IPS DF 6.9 (cell line): ENCODE measurements around the gene OSBP2.
A peak's percentile ranks its signal among the peaks of the same experiment; 100 is the strongest.

Source experiments
- DNase-seq: peaks from one replicate; pipeline ENCODE4 v3.0.0-alpha.2; 2013; ENCODE audit warnings: low read depth, low spot score
- H3K27ac ChIP-seq: one replicate; pipeline ENCODE4 v1.5.1; 2013; ENCODE audit warnings: low read length, control low read depth
- H3K27me3 ChIP-seq: 2 replicates; pipeline ENCODE4 v1.6.1; 2013; ENCODE audit warnings: mild to moderate bottlenecking, low read length; ENCODE audit not compliant: control insufficient read depth, insufficient read depth
- H3K36me3 ChIP-seq: 2 replicates; pipeline ENCODE4 v1.6.1; 2013; ENCODE audit warnings: low read length; ENCODE audit not compliant: control insufficient read depth, insufficient read depth
- H3K4me1 ChIP-seq: 2 replicates; pipeline ENCODE4 v1.6.1; 2013; ENCODE audit warnings: low read length; ENCODE audit not compliant: control insufficient read depth, insufficient read depth
- H3K4me3 ChIP-seq: 2 replicates; pipeline ENCODE4 v1.5.1; 2013; ENCODE audit warnings: mild to moderate bottlenecking, low read length
- H3K9me3 ChIP-seq: 2 replicates; pipeline ENCODE4 v1.6.1; 2013; ENCODE audit warnings: low read length, inconsistent platforms; ENCODE audit not compliant: control insufficient read depth, insufficient read depth
- WGBS: extraction: QIAGEN DNeasy Blood & Tissue Kit; methylation state at CpG from one replicate; pipeline ENCODE4 v1.1.7; 2013; ENCODE audit warnings: mixed read lengths, missing lambda C conversion rate; ENCODE audit not compliant: insufficient read length, insufficient coverage; 5-methylcytosine and 5-hydroxymethylcytosine counted together

The OSBP2 gene, protein sequence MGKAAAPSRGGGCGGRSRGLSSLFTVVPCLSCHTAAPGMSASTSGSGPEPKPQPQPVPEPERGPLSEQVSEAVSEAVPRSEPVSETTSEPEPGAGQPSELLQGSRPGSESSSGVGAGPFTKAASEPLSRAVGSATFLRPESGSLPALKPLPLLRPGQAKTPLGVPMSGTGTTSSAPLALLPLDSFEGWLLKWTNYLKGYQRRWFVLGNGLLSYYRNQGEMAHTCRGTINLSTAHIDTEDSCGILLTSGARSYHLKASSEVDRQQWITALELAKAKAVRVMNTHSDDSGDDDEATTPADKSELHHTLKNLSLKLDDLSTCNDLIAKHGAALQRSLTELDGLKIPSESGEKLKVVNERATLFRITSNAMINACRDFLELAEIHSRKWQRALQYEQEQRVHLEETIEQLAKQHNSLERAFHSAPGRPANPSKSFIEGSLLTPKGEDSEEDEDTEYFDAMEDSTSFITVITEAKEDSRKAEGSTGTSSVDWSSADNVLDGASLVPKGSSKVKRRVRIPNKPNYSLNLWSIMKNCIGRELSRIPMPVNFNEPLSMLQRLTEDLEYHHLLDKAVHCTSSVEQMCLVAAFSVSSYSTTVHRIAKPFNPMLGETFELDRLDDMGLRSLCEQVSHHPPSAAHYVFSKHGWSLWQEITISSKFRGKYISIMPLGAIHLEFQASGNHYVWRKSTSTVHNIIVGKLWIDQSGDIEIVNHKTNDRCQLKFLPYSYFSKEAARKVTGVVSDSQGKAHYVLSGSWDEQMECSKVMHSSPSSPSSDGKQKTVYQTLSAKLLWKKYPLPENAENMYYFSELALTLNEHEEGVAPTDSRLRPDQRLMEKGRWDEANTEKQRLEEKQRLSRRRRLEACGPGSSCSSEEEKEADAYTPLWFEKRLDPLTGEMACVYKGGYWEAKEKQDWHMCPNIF

DNA sequence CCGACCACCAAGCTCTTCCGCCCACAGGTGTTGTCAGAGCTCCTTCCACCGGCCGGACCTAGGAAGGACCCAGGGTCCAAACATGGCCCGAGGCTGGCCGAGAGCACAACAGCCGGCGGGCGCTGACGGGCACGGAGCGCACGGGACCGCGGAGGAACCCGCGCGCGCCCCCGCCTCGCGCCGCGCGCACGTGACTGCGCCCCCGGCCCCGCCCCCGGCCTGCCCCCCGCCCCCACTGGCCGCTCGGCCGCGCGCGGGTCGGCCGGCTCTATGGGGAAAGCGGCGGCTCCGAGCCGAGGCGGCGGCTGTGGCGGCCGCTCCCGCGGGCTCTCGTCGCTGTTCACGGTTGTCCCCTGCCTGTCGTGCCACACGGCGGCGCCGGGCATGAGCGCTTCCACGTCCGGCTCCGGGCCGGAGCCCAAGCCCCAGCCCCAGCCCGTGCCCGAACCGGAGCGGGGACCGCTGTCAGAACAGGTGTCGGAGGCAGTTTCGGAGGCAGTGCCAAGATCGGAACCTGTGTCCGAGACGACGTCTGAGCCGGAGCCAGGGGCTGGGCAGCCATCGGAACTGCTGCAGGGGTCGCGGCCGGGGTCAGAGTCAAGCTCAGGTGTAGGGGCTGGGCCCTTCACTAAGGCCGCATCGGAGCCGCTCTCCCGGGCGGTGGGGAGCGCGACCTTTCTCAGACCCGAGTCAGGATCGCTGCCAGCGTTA lies at the start of gene OSBP2:
Gene OSBP2 (plus strand): TSS at position 235 of the 711 bp plus-strand sequence. CDS start 36 bp downstream, at position 271.
- peaks cover 1% of the 10 kb centered on the region; the same call in 1 of the 2 replicates for H3K4me1 ChIP-seq
- WGBS, result no CpG with 5 or more reads among the region's 88 CpGs
- no peak for DNase-seq
- H3K9me3 ChIP-seq, result no peaks in the 10 kb centered on the region
- no peak within 1 kb of the TSS for H3K27ac ChIP-seq
- peak within 1 kb of the TSS; percentile 76 for H3K4me3 ChIP-seq
- H3K36me3 ChIP-seq, result no peaks in the 10 kb centered on the region
- peaks cover 9% of the 10 kb centered on the region; the same call in 1 of the 2 replicates for H3K27me3 ChIP-seq

DNA sequence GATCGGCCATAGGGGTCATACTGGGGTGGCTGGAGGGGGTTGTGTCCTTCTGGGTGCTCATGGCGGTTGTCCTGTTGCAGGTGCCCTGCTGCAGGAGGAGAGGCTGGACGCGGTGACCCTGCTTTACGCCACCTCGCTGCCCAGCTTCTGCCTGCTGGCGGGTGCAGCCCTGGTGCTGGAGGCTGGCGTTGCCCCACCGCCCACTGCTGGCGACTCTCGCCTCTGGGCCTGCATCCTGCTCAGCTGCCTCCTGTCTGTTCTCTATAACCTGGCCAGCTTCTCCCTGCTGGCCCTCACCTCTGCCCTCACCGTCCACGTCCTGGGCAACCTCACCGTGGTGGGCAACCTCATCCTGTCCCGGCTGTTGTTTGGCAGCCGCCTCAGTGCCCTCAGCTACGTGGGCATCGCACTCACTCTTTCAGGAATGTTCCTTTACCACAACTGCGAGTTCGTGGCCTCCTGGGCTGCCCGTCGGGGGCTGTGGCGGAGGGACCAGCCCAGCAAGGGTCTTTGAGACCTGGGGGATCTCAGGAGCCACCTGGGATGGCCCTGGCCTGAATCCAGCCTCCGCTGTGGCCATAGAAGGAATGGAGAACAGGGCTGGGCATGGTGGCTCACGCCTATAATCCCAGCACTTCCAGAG lies 48.0 kb upstream of the OSBP2 start:
- WGBS, result no CpG with 5 or more reads among the region's 25 CpGs
- H3K36me3 ChIP-seq, result no peaks in the 10 kb centered on the region
- no peak overlapping the region for H3K27ac ChIP-seq
- no peak overlapping the region for H3K4me3 ChIP-seq
- no peak for DNase-seq
- no peaks in the 10 kb centered on the region for H3K27me3 ChIP-seq
- H3K4me1 ChIP-seq, result peaks cover 1% of the 10 kb centered on the region; the same call in 1 of the 2 replicates
- H3K9me3 ChIP-seq, result no peaks in the 10 kb centered on the region

DNA sequence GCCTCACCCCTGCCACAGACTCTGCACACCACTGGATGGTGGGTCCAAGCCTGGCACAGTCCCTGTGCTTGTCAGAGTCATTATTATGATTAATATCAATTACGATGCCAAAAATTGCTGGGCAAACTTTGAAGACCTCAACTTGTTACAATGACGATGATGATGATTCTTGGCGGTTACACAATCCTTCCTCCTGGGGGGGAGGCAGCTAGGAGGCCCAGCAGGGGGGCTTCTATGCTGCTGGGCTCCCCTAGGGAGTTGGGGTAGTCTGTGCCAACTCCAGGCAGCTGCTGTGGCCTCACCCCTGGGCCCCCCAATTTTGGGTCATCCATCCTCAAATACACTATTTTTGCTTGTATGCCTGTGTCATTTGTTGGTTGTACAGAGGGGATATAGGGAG lies 47.1 kb upstream of the OSBP2 start:
- Histone ChIP-seq H3K9me3 (no peaks in the 10 kb centered on the region), H3K27me3 (no peaks in the 10 kb centered on the region), H3K4me1 (peaks cover 1% of the 10 kb centered on the region; the same call in 1 of the 2 replicates), H3K27ac (no peak overlapping the region), H3K4me3 (no peak overlapping the region), H3K36me3 (no peaks in the 10 kb centered on the region)
- no peak for DNase-seq
- WGBS, result no CpG with 5 or more reads among the region's 3 CpGs

DNA sequence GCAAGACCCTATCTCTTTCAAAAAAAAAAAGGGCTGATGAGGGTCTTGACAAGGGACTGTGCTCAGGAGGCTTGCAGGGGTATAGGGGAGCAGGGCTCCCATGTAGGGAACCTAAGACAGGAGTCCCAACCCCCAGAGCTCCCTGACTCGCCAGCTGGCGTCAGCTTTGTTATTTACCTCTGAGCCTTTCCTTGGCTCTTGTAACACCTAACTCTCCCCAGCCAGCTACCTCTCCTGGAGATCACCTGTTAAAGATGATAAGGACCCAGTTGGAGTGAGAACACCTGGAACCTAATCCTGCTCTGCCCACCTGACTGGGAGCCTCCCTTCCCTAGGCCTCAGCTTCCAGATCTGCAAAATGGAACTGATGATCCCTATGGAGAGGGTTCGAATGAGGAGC lies 45.8 kb upstream of the OSBP2 start:
- 0 out of 2 replicates have a peak, but pooled peaks cover 1% of the 10 kb centered on the region for H3K4me1 ChIP-seq
- no peak overlapping the region for H3K27ac ChIP-seq
- H3K27me3 ChIP-seq, result no peaks in the 10 kb centered on the region
- no peaks in the 10 kb centered on the region for H3K9me3 ChIP-seq
- WGBS, result no CpG with 5 or more reads among the region's 3 CpGs
- no peaks in the 10 kb centered on the region for H3K36me3 ChIP-seq
- no peak for DNase-seq
- H3K4me3 ChIP-seq, result no peak overlapping the region

DNA sequence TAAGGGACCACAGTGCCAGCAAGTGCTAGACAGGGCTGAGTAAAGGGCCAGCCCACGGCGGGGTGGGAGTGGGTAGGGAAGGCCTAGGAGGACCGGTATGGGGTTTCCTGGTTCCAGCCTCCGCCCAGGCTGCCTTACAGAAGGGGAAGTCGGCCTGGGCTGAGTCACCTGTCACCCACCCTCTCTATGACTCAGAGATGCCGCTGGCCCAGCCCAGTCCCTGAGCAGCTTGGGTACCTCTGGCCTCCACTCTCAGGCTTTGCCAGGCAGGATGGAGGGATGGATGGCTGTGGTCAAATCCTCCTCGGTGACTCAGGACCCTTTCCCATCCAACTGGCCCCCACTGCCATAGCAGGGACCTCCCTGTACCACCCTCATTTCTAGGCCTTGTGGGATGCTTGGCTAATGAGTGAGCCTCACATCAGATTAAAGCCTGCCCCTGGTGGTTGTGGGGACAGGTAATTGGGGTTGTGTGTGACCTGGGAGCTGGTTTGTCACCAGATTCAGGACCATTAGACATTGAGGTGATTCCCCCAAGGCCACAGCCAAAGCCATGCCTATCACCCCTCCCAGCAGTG lies 45.2 kb upstream of the OSBP2 start:
- WGBS, result no CpG with 5 or more reads among the region's 7 CpGs
- Histone ChIP-seq H3K27ac (no peak overlapping the region), H3K4me1 (0 out of 2 replicates have a peak, but pooled peaks cover 1% of the 10 kb centered on the region)

DNA sequence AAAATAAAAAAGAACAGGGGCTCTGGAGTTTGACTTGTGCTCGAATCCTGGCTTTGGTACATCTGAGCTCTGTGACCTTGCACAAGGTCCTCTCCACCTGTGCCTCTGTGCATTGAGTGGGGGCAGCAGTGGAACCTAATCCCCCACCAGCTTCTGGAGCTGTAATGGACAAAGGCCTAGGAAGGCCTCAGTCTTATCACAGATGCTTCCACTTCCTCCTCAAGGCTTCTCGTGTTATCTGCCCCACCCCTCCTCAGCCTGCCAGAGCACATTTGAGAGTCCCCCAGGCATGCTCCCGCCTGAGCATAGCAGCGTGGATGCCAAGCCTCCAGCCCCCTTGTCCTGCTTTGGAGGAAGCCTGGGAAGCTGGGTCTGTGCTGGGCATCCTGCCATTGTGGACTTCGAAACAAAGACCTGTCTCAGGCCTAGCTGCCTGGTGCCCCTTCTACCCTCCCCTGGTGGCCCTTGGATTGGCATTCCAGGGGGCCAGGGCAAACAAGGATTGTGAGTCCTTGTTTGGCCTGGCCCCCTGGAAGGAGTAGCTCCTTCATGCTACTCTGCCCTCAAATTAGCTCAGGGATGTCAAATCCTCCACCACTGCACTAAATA lies 44.1 kb upstream of the OSBP2 start:
- no peaks in the 10 kb centered on the region for H3K27me3 ChIP-seq
- DNase-seq, result no peak
- H3K4me3 ChIP-seq, result no peak overlapping the region
- 0 out of 2 replicates have a peak, but pooled peaks cover 1% of the 10 kb centered on the region for H3K4me1 ChIP-seq
- H3K9me3 ChIP-seq, result no peaks in the 10 kb centered on the region
- WGBS, result no CpG with 5 or more reads among the region's 5 CpGs
- no peaks in the 10 kb centered on the region for H3K36me3 ChIP-seq
- no peak overlapping the region for H3K27ac ChIP-seq

More for the DNA sequence above, 45.2 kb upstream of the OSBP2 start:
- no peaks in the 10 kb centered on the region for H3K27me3 ChIP-seq
- no peak overlapping the region for H3K4me3 ChIP-seq
- no peak for DNase-seq
- no peaks in the 10 kb centered on the region for H3K9me3 ChIP-seq
- H3K36me3 ChIP-seq, result no peaks in the 10 kb centered on the region

DNA sequence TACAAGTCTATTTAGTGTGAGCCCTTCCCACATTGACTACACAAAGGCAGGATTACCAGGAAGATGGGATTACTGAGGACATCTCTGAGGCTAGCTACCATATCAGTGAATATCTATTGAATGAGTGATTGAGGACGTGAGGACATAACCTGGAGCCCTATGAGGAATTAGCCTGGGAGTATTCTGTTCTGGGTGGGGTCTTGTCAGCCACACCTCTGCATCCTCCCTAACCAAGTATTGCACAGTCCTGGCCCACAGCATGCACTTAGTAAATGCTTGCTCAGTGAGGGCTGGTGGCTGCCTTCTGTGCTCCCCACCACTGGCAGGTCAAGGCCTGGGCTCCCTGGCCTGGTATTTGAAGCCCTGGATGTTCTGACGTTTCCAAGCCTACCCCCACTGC lies 41.8 kb upstream of the OSBP2 start:
- Histone ChIP-seq H3K27me3 (no peaks in the 10 kb centered on the region), H3K36me3 (no peaks in the 10 kb centered on the region), H3K27ac (no peak overlapping the region), H3K4me3 (no peak overlapping the region), H3K9me3 (no peaks in the 10 kb centered on the region), H3K4me1 (0 out of 2 replicates have a peak, but pooled peaks cover 1% of the 10 kb centered on the region)
- WGBS, result no CpG with 5 or more reads among the region's 2 CpGs
- no peak for DNase-seq

DNA sequence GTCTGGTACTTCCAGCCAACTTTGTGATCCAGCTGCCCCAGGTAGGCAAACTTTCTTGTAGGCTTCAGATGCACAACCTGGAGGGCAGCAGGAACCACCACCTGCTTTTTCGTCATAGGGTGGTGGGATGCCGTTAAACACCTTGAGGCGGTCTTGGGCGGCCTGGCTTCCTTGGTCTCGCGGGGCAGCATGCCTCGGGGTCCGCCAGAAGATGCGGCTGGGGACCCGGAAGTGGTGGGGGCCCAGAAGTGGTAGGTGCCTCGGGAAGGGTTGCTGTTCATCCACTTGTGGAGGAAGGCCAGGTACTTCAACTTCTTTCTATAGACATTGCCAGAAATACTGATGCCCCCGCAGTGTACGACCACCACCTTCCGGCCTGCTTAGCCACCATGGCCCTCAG lies 40.3 kb upstream of the OSBP2 start:
- no peak for DNase-seq
- no CpG with 5 or more reads among the region's 14 CpGs for WGBS
- H3K4me1 ChIP-seq, result 0 out of 2 replicates have a peak, but pooled peaks cover 1% of the 10 kb centered on the region
- H3K27ac ChIP-seq, result no peak overlapping the region
- H3K36me3 ChIP-seq, result no peaks in the 10 kb centered on the region
- H3K4me3 ChIP-seq, result no peak overlapping the region
- H3K9me3 ChIP-seq, result no peaks in the 10 kb centered on the region
- no peaks in the 10 kb centered on the region for H3K27me3 ChIP-seq

DNA sequence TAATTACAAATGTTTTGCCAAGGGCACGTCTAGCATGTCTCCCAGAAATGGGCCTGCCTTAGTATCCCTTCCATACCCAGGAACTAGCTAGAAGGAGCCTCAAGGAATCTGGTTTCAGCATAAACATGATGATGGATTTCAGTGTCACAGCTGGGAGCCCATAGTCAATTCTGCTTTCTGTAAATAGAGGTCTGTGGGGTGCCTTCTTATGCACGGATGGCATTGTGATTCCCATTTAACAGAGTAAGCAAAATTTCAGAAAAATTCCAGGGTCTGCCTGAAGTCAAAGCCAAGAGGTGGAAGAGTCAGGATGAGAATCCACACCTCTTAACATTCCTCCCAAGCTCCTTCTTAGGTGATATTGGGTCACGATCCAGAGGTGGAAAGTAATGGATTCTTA lies 39.1 kb upstream of the OSBP2 start:
- WGBS, result no CpG with 5 or more reads among the region's 3 CpGs
- Histone ChIP-seq H3K9me3 (no peaks in the 10 kb centered on the region), H3K27ac (no peak overlapping the region), H3K4me3 (no peak overlapping the region), H3K27me3 (no peaks in the 10 kb centered on the region), H3K4me1 (no peaks in the 10 kb centered on the region), H3K36me3 (no peaks in the 10 kb centered on the region)
- no peak for DNase-seq
